ENCODE data around the gene C5orf47.

The C5orf47 gene

DNA sequence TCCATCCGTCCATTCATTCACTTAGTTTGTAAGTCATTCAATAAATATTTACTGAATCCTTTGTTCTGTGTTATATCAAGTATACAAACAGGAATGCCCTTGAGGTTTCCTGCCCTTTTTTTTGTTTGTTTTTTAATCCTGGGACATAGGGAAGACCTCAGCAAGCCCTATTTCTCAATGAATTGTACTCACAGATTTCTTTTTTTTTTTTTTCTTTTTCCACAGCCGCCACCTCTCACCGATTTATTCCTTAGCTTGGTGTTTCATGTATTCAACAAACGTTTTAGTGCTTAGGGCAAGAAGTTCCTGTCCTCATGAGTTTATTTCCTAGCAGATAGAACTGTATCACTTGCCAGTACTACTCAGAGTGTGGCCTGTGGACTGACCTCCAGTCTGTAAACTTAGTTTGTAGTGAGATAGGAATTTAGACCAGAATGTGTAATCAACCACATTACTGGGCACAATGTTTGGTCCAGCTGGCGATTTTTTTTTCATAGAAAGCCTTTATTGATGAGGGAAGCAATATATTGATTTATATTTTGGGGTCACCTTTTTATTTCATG is 35.4 kb upstream of the C5orf47 start:
- no peak for TF ChIP-seq POLR2AphosphoS5 (IDR thresholded peaks at IDR 0.05; ENCODE audit: low read depth, low read length)
- no peak for TF ChIP-seq TAF1 (IDR thresholded peaks at IDR 0.05; ENCODE audit: borderline replicate concordance, insufficient read depth, low read length)
- no peak for TF ChIP-seq FOXP2 (optimal IDR thresholded peaks at IDR 0.05; ENCODE audit: borderline replicate concordance, extremely low read depth, extremely low read length, insufficient read depth)
- no peak for TF ChIP-seq SIN3A (IDR thresholded peaks at IDR 0.05; ENCODE audit: borderline replicate concordance, insufficient read depth, low read length)
- TF ChIP-seq, protein P1, sequence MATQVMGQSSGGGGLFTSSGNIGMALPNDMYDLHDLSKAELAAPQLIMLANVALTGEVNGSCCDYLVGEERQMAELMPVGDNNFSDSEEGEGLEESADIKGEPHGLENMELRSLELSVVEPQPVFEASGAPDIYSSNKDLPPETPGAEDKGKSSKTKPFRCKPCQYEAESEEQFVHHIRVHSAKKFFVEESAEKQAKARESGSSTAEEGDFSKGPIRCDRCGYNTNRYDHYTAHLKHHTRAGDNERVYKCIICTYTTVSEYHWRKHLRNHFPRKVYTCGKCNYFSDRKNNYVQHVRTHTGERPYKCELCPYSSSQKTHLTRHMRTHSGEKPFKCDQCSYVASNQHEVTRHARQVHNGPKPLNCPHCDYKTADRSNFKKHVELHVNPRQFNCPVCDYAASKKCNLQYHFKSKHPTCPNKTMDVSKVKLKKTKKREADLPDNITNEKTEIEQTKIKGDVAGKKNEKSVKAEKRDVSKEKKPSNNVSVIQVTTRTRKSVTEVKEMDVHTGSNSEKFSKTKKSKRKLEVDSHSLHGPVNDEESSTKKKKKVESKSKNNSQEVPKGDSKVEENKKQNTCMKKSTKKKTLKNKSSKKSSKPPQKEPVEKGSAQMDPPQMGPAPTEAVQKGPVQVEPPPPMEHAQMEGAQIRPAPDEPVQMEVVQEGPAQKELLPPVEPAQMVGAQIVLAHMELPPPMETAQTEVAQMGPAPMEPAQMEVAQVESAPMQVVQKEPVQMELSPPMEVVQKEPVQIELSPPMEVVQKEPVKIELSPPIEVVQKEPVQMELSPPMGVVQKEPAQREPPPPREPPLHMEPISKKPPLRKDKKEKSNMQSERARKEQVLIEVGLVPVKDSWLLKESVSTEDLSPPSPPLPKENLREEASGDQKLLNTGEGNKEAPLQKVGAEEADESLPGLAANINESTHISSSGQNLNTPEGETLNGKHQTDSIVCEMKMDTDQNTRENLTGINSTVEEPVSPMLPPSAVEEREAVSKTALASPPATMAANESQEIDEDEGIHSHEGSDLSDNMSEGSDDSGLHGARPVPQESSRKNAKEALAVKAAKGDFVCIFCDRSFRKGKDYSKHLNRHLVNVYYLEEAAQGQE (IDR thresholded peaks at IDR 0.05; ENCODE audit: insufficient read depth in 1 of 2, low read depth in 2 of 2, low read length in 2 of 2): no peak

DNA sequence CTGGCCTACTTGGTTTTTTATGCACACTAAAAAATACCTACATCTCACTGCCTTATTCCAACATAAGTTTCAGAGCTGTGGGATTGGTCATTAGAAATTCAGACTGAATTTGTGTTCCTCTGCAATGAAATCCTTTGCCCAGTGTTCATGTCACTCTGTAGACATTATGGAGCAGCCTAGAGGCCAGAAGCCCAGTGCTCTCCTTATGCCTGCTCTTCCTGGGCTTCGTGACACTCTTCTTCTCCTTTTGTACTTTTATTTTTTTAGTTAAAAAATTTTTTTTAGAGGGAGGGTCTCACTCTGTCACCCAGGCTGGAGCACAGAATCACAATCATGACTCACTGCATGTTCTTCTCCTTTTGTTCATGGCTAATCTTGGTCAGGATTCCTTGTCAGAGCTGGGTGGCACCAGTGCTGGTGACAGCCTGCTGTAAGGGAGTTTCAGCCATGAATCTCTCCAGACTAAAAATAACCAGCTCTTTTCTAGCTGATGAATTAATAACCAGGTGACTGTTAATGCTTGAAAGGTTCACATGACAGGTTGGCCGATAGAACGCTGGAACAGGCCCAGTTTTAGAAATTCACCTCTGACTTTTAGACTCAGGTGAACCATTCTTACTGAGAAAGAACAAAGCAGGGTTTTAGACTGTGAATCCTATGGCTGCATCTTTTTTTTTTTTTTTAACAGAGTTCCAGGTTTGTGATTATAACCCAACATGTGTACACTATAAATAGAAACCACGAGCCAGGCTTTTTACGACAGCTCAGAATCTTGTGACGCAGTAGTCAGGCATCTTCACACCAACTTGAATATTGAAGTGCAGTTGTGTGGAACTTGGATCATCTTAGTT is 34.1 kb upstream of the C5orf47 start:
- TF ChIP-seq POLR2AphosphoS5 (IDR thresholded peaks at IDR 0.05; ENCODE audit: low read depth, low read length) (no peak), SIN3A (IDR thresholded peaks at IDR 0.05; ENCODE audit: borderline replicate concordance, insufficient read depth, low read length) (no peak), TAF1 (IDR thresholded peaks at IDR 0.05; ENCODE audit: borderline replicate concordance, insufficient read depth, low read length) (no peak)

- TF ChIP-seq FOXP2 (optimal IDR thresholded peaks at IDR 0.05; ENCODE audit: borderline replicate concordance, extremely low read depth, extremely low read length, insufficient read depth) (no peak), SIN3A (IDR thresholded peaks at IDR 0.05; ENCODE audit: borderline replicate concordance, insufficient read depth, low read length) (no peak), POLR2AphosphoS5 (IDR thresholded peaks at IDR 0.05; ENCODE audit: low read depth, low read length) (no peak), TAF1 (IDR thresholded peaks at IDR 0.05; ENCODE audit: borderline replicate concordance, insufficient read depth, low read length) (no peak)
- TF ChIP-seq, protein P1 (IDR thresholded peaks at IDR 0.05; ENCODE audit: insufficient read depth in 1 of 2, low read depth in 2 of 2, low read length in 2 of 2): no peak
These were observed 28.0 kb upstream of the C5orf47 start for GRCh38 chr5:173960986-173961385.

GRCh38 chr5:173961418-173961817 is 27.6 kb upstream of the C5orf47 start:
- TF ChIP-seq TAF1 (IDR thresholded peaks at IDR 0.05; ENCODE audit: borderline replicate concordance, insufficient read depth, low read length): no peak
- no peak for TF ChIP-seq SIN3A (IDR thresholded peaks at IDR 0.05; ENCODE audit: borderline replicate concordance, insufficient read depth, low read length)
- TF ChIP-seq FOXP2 (optimal IDR thresholded peaks at IDR 0.05; ENCODE audit: borderline replicate concordance, extremely low read depth, extremely low read length, insufficient read depth): no peak
- TF ChIP-seq, protein P1 (IDR thresholded peaks at IDR 0.05; ENCODE audit: insufficient read depth in 1 of 2, low read depth in 2 of 2, low read length in 2 of 2): no peak
- no peak for TF ChIP-seq POLR2AphosphoS5 (IDR thresholded peaks at IDR 0.05; ENCODE audit: low read depth, low read length)

GRCh38 chr5:173962436-173962972 is 26.5 kb upstream of the C5orf47 start:
- TF ChIP-seq TAF1 (IDR thresholded peaks at IDR 0.05; ENCODE audit: borderline replicate concordance, insufficient read depth, low read length) (no peak), FOXP2 (optimal IDR thresholded peaks at IDR 0.05; ENCODE audit: borderline replicate concordance, extremely low read depth, extremely low read length, insufficient read depth) (no peak), POLR2AphosphoS5 (IDR thresholded peaks at IDR 0.05; ENCODE audit: low read depth, low read length) (no peak)

Data from PFSK-1 (cell line).